Measurements from ENCODE around the gene ANKRD52. TPM values are rescaled to one million over a fixed set of nuclear protein-coding genes. Genes with fewer than 3 reads are reported as not detected.

Gene ANKRD52
- total and polyA plus RNA-seq, 10 of the 15 experiments (the other 5 are each of a cell fraction or from before 2014, with no cell fraction given) = 0.90 to 55.3 (median 16.1) TPM

GRCh38 chr12:56299308-56299852 is 41.2 kb upstream of the ANKRD52 start (continued):
- no peak for TF ChIP-seq SKIL (IDR thresholded peaks at IDR 0.05; ENCODE audit: low read depth, poor library complexity, severe bottlenecking)
- TF ChIP-seq YBX1 (IDR thresholded peaks at IDR 0.05) = no peak
- TF ChIP-seq NFYA (IDR thresholded peaks at IDR 0.05; ENCODE audit: borderline replicate concordance, low read depth, low read length) = no peak
- no peak for TF ChIP-seq TCF12 (IDR thresholded peaks at IDR 0.05; ENCODE audit: low read depth, low read length)
- peak; percentile 88 for TF ChIP-seq RAD51 (IDR thresholded peaks at IDR 0.05)
- peak; percentile 50 for TF ChIP-seq USF1 (IDR thresholded peaks at IDR 0.05; ENCODE audit: borderline replicate concordance, extremely low read length, insufficient read depth, low read depth, low read length)
- TF ChIP-seq EZH2 (IDR thresholded peaks at IDR 0.05; ENCODE audit: borderline replicate concordance, control insufficient read depth, low read depth, low read length) = no peak
- TF ChIP-seq EGR1 (IDR thresholded peaks at IDR 0.05; ENCODE audit: borderline replicate concordance in 1 of 2, low read depth in 2 of 2, low read length in 2 of 2) = no peak
- TF ChIP-seq NBN (IDR thresholded peaks at IDR 0.05) = 0 out of 2 replicates have a peak, but pooled peaks have one; percentile 26
- TF ChIP-seq PAX8 (IDR thresholded peaks at IDR 0.05) = no peak
- no peak for TF ChIP-seq ATF3 (IDR thresholded peaks at IDR 0.05; ENCODE audit: borderline replicate concordance, extremely low read depth, low read depth, low read length)
- no peak for TF ChIP-seq CREB1 (IDR thresholded peaks at IDR 0.05; ENCODE audit: low read depth)
- peak; percentile 37; the same call in 1 of the 2 replicates for TF ChIP-seq NFYB (IDR thresholded peaks at IDR 0.05; ENCODE audit: insufficient read depth, low read depth, low read length)
- no peak for TF ChIP-seq SIX5 (IDR thresholded peaks at IDR 0.05; ENCODE audit: low read depth, low read length, severe bottlenecking)
- no peak for TF ChIP-seq MEF2A (IDR thresholded peaks at IDR 0.05; ENCODE audit: insufficient read depth, low read depth, low read length)
- TF ChIP-seq USF2 (IDR thresholded peaks at IDR 0.05; ENCODE audit: borderline replicate concordance, low read depth, low read length) = peak; percentile 28; the same call in 1 of the 2 replicates
- no peak for TF ChIP-seq POLR2AphosphoS5 (IDR thresholded peaks at IDR 0.05; ENCODE audit: low read length)

Data from GM12878 (cell line).